GM10266 (cell line): ENCODE data around the gene CDYL.

Source experiments
- DNase-seq: peaks from one replicate; pipeline ENCODE4 v3.0.0; 2012; ENCODE audit errors: extremely low spot score
- TF ChIP-seq, protein P1 (sequence below): IDR thresholded peaks from 2 replicates; pipeline ENCODE4 v1.5.1; 2012; ENCODE audit warnings: mild to moderate bottlenecking, low read depth; ENCODE audit not compliant: control insufficient read depth, insufficient read depth; ENCODE audit errors: missing control alignments

The CDYL gene

DNA sequence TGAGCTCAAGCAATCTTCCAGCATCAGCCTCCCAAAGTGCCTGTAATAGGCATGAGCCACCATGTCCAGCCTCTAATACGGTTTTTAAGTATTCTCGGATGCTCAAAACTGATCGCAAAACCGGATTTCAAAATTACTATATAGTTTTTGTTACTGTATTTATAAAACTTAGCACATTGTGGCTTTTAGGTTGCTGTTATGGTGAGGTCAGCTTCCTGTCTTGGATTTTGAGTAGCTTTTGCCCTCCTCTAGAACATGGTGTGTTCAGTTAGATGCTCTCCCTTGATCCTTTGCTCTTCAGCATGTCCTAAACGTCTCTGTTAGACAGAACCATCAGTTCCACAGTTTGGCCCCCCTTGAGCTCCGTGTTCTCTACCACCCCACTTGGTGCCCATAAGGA, 131.4 kb downstream of the CDYL start:
- TF ChIP-seq, protein P1, sequence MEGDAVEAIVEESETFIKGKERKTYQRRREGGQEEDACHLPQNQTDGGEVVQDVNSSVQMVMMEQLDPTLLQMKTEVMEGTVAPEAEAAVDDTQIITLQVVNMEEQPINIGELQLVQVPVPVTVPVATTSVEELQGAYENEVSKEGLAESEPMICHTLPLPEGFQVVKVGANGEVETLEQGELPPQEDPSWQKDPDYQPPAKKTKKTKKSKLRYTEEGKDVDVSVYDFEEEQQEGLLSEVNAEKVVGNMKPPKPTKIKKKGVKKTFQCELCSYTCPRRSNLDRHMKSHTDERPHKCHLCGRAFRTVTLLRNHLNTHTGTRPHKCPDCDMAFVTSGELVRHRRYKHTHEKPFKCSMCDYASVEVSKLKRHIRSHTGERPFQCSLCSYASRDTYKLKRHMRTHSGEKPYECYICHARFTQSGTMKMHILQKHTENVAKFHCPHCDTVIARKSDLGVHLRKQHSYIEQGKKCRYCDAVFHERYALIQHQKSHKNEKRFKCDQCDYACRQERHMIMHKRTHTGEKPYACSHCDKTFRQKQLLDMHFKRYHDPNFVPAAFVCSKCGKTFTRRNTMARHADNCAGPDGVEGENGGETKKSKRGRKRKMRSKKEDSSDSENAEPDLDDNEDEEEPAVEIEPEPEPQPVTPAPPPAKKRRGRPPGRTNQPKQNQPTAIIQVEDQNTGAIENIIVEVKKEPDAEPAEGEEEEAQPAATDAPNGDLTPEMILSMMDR, result no peak

DNA sequence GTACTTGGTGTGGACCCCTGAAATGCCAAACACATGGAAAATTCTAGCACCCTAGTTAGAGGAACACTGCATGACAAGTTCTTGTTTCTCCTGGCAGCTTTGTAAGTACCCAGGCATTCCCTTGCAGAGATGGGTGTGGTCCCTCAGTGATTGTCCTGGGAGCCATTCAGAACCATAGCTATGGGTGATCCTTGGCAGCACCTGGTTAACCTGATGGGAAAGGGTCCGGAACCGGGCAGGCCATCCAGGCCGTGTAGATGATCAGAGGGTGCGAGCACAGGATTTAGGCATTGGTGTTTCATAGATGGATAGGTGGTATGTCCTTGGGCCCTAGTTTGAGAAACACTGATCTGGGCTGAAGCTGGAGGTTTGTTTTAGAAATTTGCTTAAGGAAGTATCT, 131.9 kb downstream of the CDYL start:
- no peak for DNase-seq
- TF ChIP-seq, protein P1, result no peak

More for the DNA sequence above, 131.4 kb downstream of the CDYL start:
- DNase-seq, result peak; percentile 51

DNA sequence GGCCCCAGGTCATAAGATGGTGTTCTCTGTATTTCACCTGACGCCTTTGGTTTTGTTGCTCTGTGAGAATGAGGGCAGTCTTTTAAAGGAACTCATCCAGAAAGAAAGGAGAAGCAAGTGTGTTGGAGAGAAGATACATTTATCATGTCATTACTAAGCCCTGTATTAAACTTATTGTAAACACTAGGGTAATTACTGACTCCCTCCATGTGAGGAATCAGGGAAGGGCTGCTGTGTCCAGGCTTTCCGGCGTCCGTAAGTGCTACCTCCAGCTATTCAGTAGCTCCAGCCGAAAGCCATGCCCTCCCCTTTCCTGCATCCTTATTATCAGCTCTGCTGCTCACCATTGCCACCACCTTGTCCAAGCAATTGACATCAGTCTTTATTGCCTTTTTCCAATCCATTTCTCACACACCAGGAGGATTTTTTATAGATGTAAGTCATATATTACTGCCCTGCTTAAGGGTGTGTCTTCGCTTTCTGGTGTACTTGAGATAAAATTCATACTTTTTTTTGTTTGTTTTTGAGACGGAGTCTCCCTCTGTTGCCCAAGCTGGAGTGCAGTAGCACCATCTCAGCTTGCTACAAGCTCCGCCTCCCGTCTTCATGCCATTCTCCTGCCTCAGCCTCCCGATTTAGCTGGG, 133.0 kb downstream of the CDYL start:
- DNase-seq, result no peak
- TF ChIP-seq, protein P1, result no peak

DNA sequence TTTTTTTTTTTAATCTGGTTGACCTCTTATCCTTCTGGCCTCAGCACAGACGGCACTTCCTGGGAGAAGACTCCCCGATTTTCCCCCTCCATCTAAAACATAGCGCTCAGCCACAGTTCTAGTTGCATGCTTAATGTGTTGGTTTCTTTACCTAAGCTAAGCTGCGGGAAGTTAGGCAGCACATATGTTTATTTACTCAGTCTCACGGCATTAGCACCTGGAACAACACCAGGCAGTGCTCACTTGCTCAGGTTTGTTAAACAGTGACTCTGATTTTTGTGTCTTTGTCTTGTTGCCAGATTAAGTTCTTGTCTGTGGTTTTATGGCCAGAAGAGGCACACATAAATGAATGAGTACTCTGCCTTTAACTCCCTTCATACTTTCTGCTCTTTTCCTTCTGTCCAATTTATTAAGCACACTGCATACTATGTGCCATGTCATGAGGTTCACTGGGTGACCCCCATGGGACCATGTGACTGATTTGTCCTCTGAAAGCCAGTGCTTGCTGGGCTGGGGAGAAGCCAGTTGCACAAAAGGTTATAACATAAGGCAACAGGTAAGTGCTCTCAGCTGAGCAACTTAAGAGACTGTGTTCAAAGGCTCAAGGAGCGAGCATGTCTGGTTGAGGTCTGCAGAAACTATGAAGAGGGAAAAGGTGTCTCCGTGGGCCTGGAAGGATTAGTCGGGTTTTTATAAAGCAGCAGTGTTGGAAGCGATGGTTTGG, 134.0 kb downstream of the CDYL start:
- TF ChIP-seq, protein P1, result no peak
- DNase-seq, result no peak

DNA sequence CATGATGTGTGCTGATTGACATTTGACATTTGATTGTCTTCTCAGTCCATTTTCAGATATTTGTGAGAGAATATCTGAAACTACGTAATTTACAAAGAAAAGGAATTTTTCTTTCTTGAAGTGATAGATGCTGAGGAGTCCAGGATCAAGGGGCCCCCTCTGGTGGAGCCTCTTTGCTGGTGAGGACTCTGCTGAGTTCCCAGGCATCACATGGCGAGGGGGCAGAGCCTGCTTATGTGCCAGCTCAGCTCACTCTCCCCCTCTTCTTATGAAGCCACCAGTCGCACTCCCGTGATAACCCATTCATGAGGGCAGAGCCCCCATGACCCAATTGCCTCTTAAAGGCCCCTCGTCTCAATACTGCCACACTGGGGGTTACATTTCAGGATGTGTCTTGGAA, 136.4 kb downstream of the CDYL start:
- no peak for DNase-seq

DNA sequence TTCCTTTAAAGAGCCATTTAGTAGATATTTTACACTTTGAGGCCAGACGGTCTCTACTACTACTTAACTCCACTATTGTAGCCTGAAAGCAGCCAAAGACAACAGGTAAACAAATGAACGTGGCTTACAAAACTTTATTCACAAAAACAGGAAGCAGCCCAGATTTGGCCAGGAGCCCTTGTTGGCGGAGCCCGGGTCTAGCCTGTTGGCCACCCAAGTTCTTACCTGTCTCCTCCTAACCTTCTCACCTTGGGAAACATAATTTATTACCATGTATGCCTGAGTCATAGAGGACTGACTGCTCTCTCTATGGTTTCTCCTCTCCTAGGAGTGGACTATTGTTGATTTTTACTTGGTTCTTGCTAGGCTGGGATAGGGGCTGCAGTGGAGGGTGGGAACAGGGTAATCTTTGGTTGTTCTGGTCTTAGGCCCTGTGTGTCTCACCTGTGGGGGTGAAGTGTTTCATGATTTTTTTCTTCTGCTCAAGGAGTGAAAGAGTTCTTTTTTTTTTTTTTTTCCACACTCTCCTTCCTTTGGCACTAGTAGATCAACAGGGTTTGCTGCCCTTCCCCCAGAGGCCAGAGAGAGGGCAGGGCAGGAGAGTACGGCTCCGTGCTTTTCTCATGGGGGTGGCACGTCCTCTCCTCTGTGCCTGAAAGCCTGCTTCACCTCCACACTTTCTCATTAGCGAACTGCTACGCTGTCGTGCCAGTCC, 137.7 kb downstream of the CDYL start:
- DNase-seq, result no peak
- TF ChIP-seq, protein P1, result no peak

More for the DNA sequence above, 136.4 kb downstream of the CDYL start:
- TF ChIP-seq, protein P1, result no peak

DNA sequence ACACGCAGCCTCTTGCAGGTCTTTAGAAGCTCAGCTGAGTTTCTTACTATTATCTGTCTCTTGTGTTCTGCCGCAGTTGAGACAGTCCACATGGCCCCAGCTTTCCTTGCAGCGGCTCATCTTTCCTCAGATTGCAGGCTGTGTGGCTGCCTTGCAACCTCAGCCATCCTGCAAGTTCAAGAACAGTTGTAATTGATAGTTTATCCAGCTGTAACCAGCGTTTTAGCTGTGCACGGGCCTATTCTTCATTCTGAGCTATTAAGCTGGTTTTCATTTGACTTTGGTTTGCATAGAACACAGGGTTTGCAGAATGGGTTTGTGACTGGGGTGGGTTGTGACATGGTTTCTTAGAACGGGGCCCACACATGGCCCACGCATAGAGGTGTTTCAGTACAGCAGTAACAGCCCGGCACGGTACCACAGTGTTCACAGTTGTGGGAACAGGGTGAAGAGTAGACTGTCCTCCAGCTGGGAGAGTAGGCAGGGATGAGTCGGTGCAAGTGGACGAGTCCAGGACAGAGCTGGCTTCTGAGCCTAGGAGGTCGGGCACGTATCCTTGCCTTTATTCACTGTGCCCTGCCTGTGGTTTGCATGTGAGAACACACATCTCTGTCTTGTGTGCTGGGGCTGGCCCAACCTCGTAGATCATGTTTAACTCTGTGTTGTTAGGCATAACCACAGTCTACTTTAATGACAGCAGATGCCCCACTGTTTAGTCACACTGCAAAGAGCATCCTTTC, 138.4 kb downstream of the CDYL start:
- TF ChIP-seq, protein P1, result no peak
- DNase-seq, result no peak
